IMR-90 (cell line): ENCODE measurements around the gene SAA4. TPM values are rescaled to one million over a fixed set of nuclear protein-coding genes. Genes with fewer than 3 reads are reported as not detected.

Experiments
- ATAC-seq: fragments of 200-7000 bp; cut with Tn5 transposase; 2 replicates; pipeline ENCODE4 v1.9.1; 2020; ENCODE audit warnings: low read depth, mild to moderate bottlenecking, moderate library complexity
- BruUV-seq: library from RNA; stranded (reverse); fragments of 400-500 nt; replicated peaks from 2 replicates; lab custom pipeline; 2021; lab: Mats Ljungman, UMichigan
- CTCF ChIA-PET: fragments of 300-600 bp; formaldehyde crosslinking; extraction: SDS; loops from one replicate; lab custom pipeline; 2021; ENCODE audit warnings: antibody characterized with exemption; lab: Yijun Ruan, JAX
- POLR2A ChIA-PET: fragments of 300-600 bp; sonication (Branson Sonifier 250); formaldehyde crosslinking; loops from one replicate; lab custom pipeline; 2022; ENCODE audit warnings: antibody characterized with exemption; ENCODE audit not compliant: unreplicated experiment; lab: Charles Lee
- DNase-seq: peaks from one replicate; pipeline ENCODE4 v3.0.0; 2013
- H2AFZ ChIP-seq: replicated peaks from 2 replicates; pipeline ENCODE3; 2013; ENCODE audit warnings: low read length, mild to moderate bottlenecking; ENCODE audit not compliant: poor library complexity
- H2AK5ac ChIP-seq: 2 replicates; pipeline ENCODE4 v1.6.1; 2013; ENCODE audit warnings: low read depth, low read length, inconsistent platforms
- H2AK9ac ChIP-seq: replicated peaks from 2 replicates; pipeline ENCODE3; 2013; ENCODE audit warnings: mild to moderate bottlenecking, low read depth, low read length, moderate library complexity; ENCODE audit not compliant: poor library complexity
- H2BK120ac ChIP-seq: 2 replicates; pipeline ENCODE4 v1.6.1; 2013; ENCODE audit warnings: low read depth, low read length, inconsistent platforms
- H2BK15ac ChIP-seq: 3 replicates; pipeline ENCODE4 v1.6.1; 2013; ENCODE audit warnings: low read depth, low read length, inconsistent platforms
- H2BK20ac ChIP-seq: 2 replicates; pipeline ENCODE4 v1.6.1; 2013; ENCODE audit warnings: low read depth, mild to moderate bottlenecking, inconsistent platforms, low read length, moderate library complexity
- H2BK5ac ChIP-seq: 2 replicates; pipeline ENCODE4 v1.6.1; 2013; ENCODE audit warnings: mild to moderate bottlenecking, low read depth, low read length, inconsistent platforms; ENCODE audit not compliant: poor library complexity, severe bottlenecking
- H3K14ac ChIP-seq: replicated peaks from 2 replicates; pipeline ENCODE4 v1.6.1; 2013; ENCODE audit warnings: low read depth, low read length, inconsistent platforms
- H3K18ac ChIP-seq: 2 replicates; pipeline ENCODE4 v1.6.1; 2013; ENCODE audit warnings: low read depth, low read length, control low read depth
- H3K23ac ChIP-seq: 2 replicates; pipeline ENCODE4 v1.6.1; 2013; ENCODE audit warnings: low read depth, low read length, inconsistent platforms
- H3K27ac ChIP-seq: 2 replicates; pipeline ENCODE4 v1.5.1; 2013; ENCODE audit warnings: mild to moderate bottlenecking, control low read depth, low read length; ENCODE audit not compliant: insufficient read depth
- H3K27me3 ChIP-seq: 2 replicates; pipeline ENCODE4 v1.6.1; 2013; ENCODE audit warnings: low read length; ENCODE audit not compliant: control insufficient read depth, insufficient read depth
- H3K36me3 ChIP-seq: 2 replicates; pipeline ENCODE4 v1.6.1; 2013; ENCODE audit warnings: low read length, mixed read lengths; ENCODE audit not compliant: control insufficient read depth, insufficient read depth
- H3K4ac ChIP-seq: 2 replicates; pipeline ENCODE4 v1.6.1; 2013; ENCODE audit warnings: low read depth, low read length, inconsistent platforms
- H3K4me1 ChIP-seq: 2 replicates; pipeline ENCODE4 v1.6.1; 2013; ENCODE audit warnings: low read length, mixed read lengths; ENCODE audit not compliant: control insufficient read depth, insufficient read depth
- H3K4me2 ChIP-seq: 2 replicates; pipeline ENCODE4 v1.6.1; 2013; ENCODE audit warnings: low read depth, mild to moderate bottlenecking, control low read depth, low read length, moderate library complexity
- H3K4me3 ChIP-seq: 2 replicates; pipeline ENCODE4 v1.5.1; 2013; ENCODE audit warnings: low read depth, mild to moderate bottlenecking, control low read depth, low read length, moderate library complexity; ENCODE audit not compliant: insufficient read depth
- H3K56ac ChIP-seq: 2 replicates; pipeline ENCODE4 v1.6.1; 2013; ENCODE audit warnings: low read length, inconsistent platforms; ENCODE audit not compliant: insufficient read depth; ENCODE audit errors: extremely low read depth
- H3K79me1 ChIP-seq, 2 experiments: 2 replicates each; pipeline ENCODE4 v1.6.1; 2013; ENCODE audit warnings: low read length in 2 of 2, inconsistent platforms in 1 of 2, low read depth in 1 of 2
- H3K9ac ChIP-seq: 2 replicates; pipeline ENCODE4 v1.6.1; 2013; ENCODE audit warnings: low read depth, low read length, control low read depth
- H3K9me1 ChIP-seq: 2 replicates; pipeline ENCODE4 v1.6.1; 2013; ENCODE audit warnings: low read length, inconsistent platforms; ENCODE audit not compliant: insufficient read depth
- H3K9me3 ChIP-seq: 2 replicates; pipeline ENCODE4 v1.6.1; 2013; ENCODE audit warnings: low read length; ENCODE audit not compliant: control insufficient read depth, insufficient read depth
- H4K20me1 ChIP-seq: 2 replicates; pipeline ENCODE4 v1.6.1; 2013; ENCODE audit warnings: low read length, inconsistent platforms; ENCODE audit not compliant: insufficient read depth
- H4K5ac ChIP-seq: 2 replicates; pipeline ENCODE4 v1.6.1; 2013; ENCODE audit warnings: mild to moderate bottlenecking, low read depth, low read length, control low read depth
- H4K8ac ChIP-seq, 2 experiments: 2 replicates each; pipeline ENCODE4 v1.6.1; 2013; ENCODE audit warnings: low read depth in 2 of 2, low read length in 2 of 2, control low read depth in 1 of 2, inconsistent platforms in 1 of 2
- H4K91ac ChIP-seq: 2 replicates; pipeline ENCODE4 v1.6.1; 2013; ENCODE audit warnings: low read depth, low read length, inconsistent platforms; ENCODE audit not compliant: insufficient read depth
- POLR2A ChIP-seq: IDR thresholded peaks from 2 replicates; pipeline ENCODE4 v1.6.1; 2012; ENCODE audit warnings: mild to moderate bottlenecking, low read depth, low read length
- RAD21 ChIP-seq: IDR thresholded peaks from 2 replicates; pipeline ENCODE4 v1.6.1; 2012; ENCODE audit warnings: low read length, improper control_type of control experiment
- RFX5 ChIP-seq: IDR thresholded peaks from 2 replicates; pipeline ENCODE4 v1.8.0; 2012; ENCODE audit warnings: low read depth, mild to moderate bottlenecking, low read length, moderate library complexity
- USF2 ChIP-seq: fragments of 150-350 bp; IDR thresholded peaks from 2 replicates; pipeline ENCODE4 v1.6.1; 2017; ENCODE audit warnings: mild to moderate bottlenecking, antibody characterized with exemption, low read length, low read depth
- WGBS, 2 experiments: methylation state at CpG; one replicate each; pipeline versions ENCODE4 v1.1.5 to v1.1.7; 2013; ENCODE audit warnings: missing lambda C conversion rate in 2 of 2; ENCODE audit not compliant: insufficient read length in 1 of 2; ENCODE audit errors: extremely low coverage in 2 of 2; 5-methylcytosine and 5-hydroxymethylcytosine counted together
- dilution Hi-C: fragments of 300-500 bp; cut with HindIII; formaldehyde crosslinking; loops from one replicate; pipeline ENCODE4 v1.14.3; 2018; ENCODE audit warnings: low sequenced_read_pairs; ENCODE audit not compliant: unreplicated experiment
- in situ Hi-C: fragments of 300-500 bp; cut with MboI; formaldehyde crosslinking; loops from 3 replicates; pipeline ENCODE4 v1.14.3; 2019; ENCODE audit warnings: low sequenced_read_pairs, inconsistent platforms, mixed read lengths
- intact Hi-C: fragments of 100-400 bp; cut with micrococcal nuclease; formaldehyde crosslinking; loops from 2 replicates; pipeline ENCODE4 v1.10.0; 2022
- polyA plus RNA-seq, 3 experiments: library from polyadenylated mRNA; depleted of rRNA; stranded (reverse); fragments of >200 nt; gene quantifications; 2 replicates each; pipeline ENCODE4 v1.2.3, GENCODE V29; 2012; ENCODE audit warnings: low replicate concordance in 1 of 3
- total RNA-seq: library from RNA; depleted of rRNA; stranded (reverse); fragments of >200 nt; gene quantifications from 2 replicates; pipeline ENCODE4 v1.2.3, GENCODE V29; 2012
- TF ChIP-seq, protein P1 (sequence below): conservative IDR thresholded peaks from 2 replicates; pipeline ENCODE4 v1.5.1; 2012; ENCODE audit warnings: mild to moderate bottlenecking, low read depth, low read length, improper control_type of control experiment

The SAA4 gene
- total and polyA plus RNA-seq, 2 of the 4 experiments (the other 2 are of a cell fraction) = not detected

DNA sequence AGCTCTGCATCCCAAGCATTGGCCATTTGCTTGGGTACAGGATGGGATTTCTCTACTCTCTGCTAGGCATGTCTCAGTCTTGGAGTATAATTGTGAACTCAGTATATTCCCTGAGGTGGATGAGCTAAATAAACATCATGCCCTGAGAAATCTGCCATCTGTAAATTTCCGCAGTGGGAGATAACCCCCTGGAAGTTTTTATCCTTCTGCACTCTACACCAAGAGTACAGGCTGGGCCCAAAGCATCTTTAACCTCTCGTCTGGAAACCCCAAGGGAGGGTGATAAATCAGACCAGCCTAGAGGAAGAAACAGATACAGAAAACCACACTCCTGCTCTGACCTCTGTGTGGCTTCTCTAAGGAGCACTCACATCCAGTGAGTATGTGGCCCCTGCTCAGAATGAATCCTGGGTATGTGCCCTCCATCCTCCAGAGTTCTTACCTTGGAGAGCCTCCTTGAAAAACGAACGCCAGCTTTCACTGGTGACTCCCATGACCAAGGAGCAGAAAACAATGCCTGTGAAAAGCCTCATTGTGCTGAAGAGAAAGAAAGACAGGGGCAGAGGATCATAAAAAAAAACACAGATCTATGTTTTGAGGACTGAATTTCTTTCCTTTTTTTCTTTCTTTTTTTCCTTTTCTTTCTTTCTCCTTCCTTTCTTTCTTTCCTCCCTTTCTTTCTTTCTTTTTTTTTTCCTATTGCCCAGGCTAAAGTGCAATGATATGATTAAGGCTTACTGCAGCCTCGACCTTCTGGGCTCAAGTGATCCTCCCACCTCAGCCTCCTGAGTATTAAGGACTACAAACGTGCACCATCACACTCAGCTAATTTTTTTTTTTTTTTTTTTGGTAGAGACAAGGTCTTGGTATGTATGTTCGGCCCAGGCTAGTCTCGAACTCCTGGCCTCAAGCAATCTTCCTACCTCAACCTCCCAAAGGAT is 938 bp downstream of the SAA4 start:
- no peak overlapping the region for H4K5ac ChIP-seq
- H3K56ac ChIP-seq = no peak overlapping the region
- H3K4me3 ChIP-seq = no peak overlapping the region
- H2BK120ac ChIP-seq = no peak overlapping the region
- H2BK5ac ChIP-seq = no peak overlapping the region
- no peak overlapping the region for H3K27ac ChIP-seq
- no peak overlapping the region for H3K4ac ChIP-seq
- H3K27me3 ChIP-seq = peaks cover 7% of the 10 kb centered on the region
- no peak overlapping the region for H2BK15ac ChIP-seq
- no peak overlapping the region for H3K4me2 ChIP-seq
- no peaks in the 10 kb centered on the region for H4K20me1 ChIP-seq
- no peak overlapping the region for H3K18ac ChIP-seq
- H2AFZ ChIP-seq = no peak overlapping the region
- no peaks in the 10 kb centered on the region for H3K9me3 ChIP-seq
- POLR2A ChIA-PET = no interaction called here
- H3K4me1 ChIP-seq = no peaks in the 10 kb centered on the region
- H3K79me1 ChIP-seq = no peaks in the 10 kb centered on the region
- H3K9ac ChIP-seq = no peak overlapping the region
- H4K91ac ChIP-seq = no peak overlapping the region
- H3K36me3 ChIP-seq = no peaks in the 10 kb centered on the region
- H2AK9ac ChIP-seq = no peak overlapping the region
- no peak overlapping the region for H3K14ac ChIP-seq
- in situ Hi-C loops = no loop called here
- no peak overlapping the region for H2BK20ac ChIP-seq
- H4K8ac ChIP-seq = no peak overlapping the region
- no peak for ATAC-seq
- dilution Hi-C loops = no loop called here
- intact Hi-C loops = no loop called here
- no peaks in the 10 kb centered on the region for H3K9me1 ChIP-seq
- no peak overlapping the region for H2AK5ac ChIP-seq
- CTCF ChIA-PET = interaction anchor here (0.8 to 1.0 kb wide), 2 partner anchors 8 to 46 kb away, joined by 3 to 8 read pairs; no protein-coding TSS in a partner anchor
- TF ChIP-seq RAD21 (no peak), USF2 (no peak), POLR2A (no peak), RFX5 (no peak)
- TF ChIP-seq, protein P1, sequence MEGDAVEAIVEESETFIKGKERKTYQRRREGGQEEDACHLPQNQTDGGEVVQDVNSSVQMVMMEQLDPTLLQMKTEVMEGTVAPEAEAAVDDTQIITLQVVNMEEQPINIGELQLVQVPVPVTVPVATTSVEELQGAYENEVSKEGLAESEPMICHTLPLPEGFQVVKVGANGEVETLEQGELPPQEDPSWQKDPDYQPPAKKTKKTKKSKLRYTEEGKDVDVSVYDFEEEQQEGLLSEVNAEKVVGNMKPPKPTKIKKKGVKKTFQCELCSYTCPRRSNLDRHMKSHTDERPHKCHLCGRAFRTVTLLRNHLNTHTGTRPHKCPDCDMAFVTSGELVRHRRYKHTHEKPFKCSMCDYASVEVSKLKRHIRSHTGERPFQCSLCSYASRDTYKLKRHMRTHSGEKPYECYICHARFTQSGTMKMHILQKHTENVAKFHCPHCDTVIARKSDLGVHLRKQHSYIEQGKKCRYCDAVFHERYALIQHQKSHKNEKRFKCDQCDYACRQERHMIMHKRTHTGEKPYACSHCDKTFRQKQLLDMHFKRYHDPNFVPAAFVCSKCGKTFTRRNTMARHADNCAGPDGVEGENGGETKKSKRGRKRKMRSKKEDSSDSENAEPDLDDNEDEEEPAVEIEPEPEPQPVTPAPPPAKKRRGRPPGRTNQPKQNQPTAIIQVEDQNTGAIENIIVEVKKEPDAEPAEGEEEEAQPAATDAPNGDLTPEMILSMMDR = no peak
- no TSS peak for BruUV-seq
- no peak for DNase-seq
- H3K23ac ChIP-seq = no peak overlapping the region
- no CpG with 5 or more reads among the region's 8 CpGs for WGBS, 2 experiments
